Activated CD4-positive, alpha-beta T cell treated with anti-CD3 and anti-CD28 coated beads for 48 hours (primary cell): ENCODE results near the gene CDR2L.
"Not testable (repeated sequence)": the region's sequence is repeated elsewhere in the genome, so short reads cannot be mapped to it uniquely, and the experiment has no call there.

ENCODE experiments used
- DNase-seq: peaks from one replicate; pipeline ENCODE4 v3.0.0-alpha.2; 2020

Gene CDR2L

GRCh38 chr17:74960570-74961342, 26.7 kb upstream of the CDR2L start:
- DNase-seq = peak; percentile 80

- peak; percentile 90 for DNase-seq
These were observed 25.6 kb upstream of the CDR2L start for GRCh38 chr17:74961657-74962350.

- DNase-seq = no peak
These were observed 24.6 kb upstream of the CDR2L start for GRCh38 chr17:74962622-74963394.

GRCh38 chr17:74963656-74964055, 23.8 kb upstream of the CDR2L start:
- DNase-seq = no peak

- DNase-seq = no peak
These were observed 23.1 kb upstream of the CDR2L start for GRCh38 chr17:74964246-74964761.

- no peak for DNase-seq
These were observed 22.3 kb upstream of the CDR2L start for GRCh38 chr17:74964988-74965622.

- no peak for DNase-seq
These were observed 19.1 kb upstream of the CDR2L start for GRCh38 chr17:74968361-74968780.

- not testable (repeated sequence) for DNase-seq
These were observed 17.9 kb upstream of the CDR2L start for GRCh38 chr17:74969501-74969900.

- DNase-seq = no peak
These were observed 17.0 kb upstream of the CDR2L start for GRCh38 chr17:74970395-74970794.

- DNase-seq = no peak
These were observed 16.2 kb upstream of the CDR2L start for GRCh38 chr17:74971069-74971841.

GRCh38 chr17:74971842-74972106, 15.7 kb upstream of the CDR2L start:
- DNase-seq = no peak

- peak; percentile 80 for DNase-seq
These were observed 15.1 kb upstream of the CDR2L start, which contains the start of gene HID1 for GRCh38 chr17:74972107-74972972. Gene HID1 (minus strand): TSS chr17:74972759. CDS start chr17:74972656, 103 bp downstream.

GRCh38 chr17:74972973-74973328, 14.5 kb upstream of the CDR2L start:
- no peak for DNase-seq

GRCh38 chr17:74975943-74976342, 11.5 kb upstream of the CDR2L start:
- DNase-seq = no peak

GRCh38 chr17:74977802-74978201, 9.6 kb upstream of the CDR2L start:
- no peak for DNase-seq

GRCh38 chr17:74978240-74978639, 9.2 kb upstream of the CDR2L start:
- DNase-seq = no peak

- no peak for DNase-seq
These were observed 7.9 kb upstream of the CDR2L start for GRCh38 chr17:74979408-74980146.

GRCh38 chr17:74981318-74981978, 6.0 kb upstream of the CDR2L start:
- no peak for DNase-seq

- peak; percentile 81 for DNase-seq
These were observed 5.3 kb upstream of the CDR2L start for GRCh38 chr17:74981979-74982662.
